ENCODE data around the gene KITLG. TPM values are rescaled to one million over a fixed set of nuclear protein-coding genes. Genes with fewer than 3 reads are reported as not detected.
"Not testable (repeated sequence)": the region's sequence is repeated elsewhere in the genome, so short reads cannot be mapped to it uniquely, and the experiment has no call there.

Gene KITLG
- total RNA-seq, 1 donor from 2014 or later: 0.16 TPM

GRCh38 chr12:88496429-88496828 is 83.8 kb downstream of the KITLG start:
- intact Hi-C loops (cut with micrococcal nuclease): no loop called here

GRCh38 chr12:88495031-88495430 is 85.2 kb downstream of the KITLG start:
- intact Hi-C loops (cut with micrococcal nuclease): no loop called here

- intact Hi-C loops (cut with micrococcal nuclease): no loop called here
Observed at GRCh38 chr12:88494520-88494919, 85.8 kb downstream of the KITLG start.

GRCh38 chr12:88493636-88494035 is 86.6 kb downstream of the KITLG start:
- intact Hi-C loops (cut with micrococcal nuclease): no loop called here

- intact Hi-C loops (cut with micrococcal nuclease): no loop called here
Observed at GRCh38 chr12:88490425-88490824, 89.8 kb downstream of the KITLG start.

- intact Hi-C loops (cut with micrococcal nuclease): no loop called here
Observed at GRCh38 chr12:88472775-88473174, 107.5 kb downstream of the KITLG start.

GRCh38 chr12:88472248-88472647 is 108.0 kb downstream of the KITLG start:
- intact Hi-C loops (cut with micrococcal nuclease): no loop called here

GRCh38 chr12:88471331-88472045 is 108.8 kb downstream of the KITLG start:
- intact Hi-C loops (cut with micrococcal nuclease): no loop called here

GRCh38 chr12:88469154-88469553 is 111.1 kb downstream of the KITLG start:
- intact Hi-C loops (cut with micrococcal nuclease): no loop called here

- intact Hi-C loops (cut with micrococcal nuclease): no loop called here
Observed at GRCh38 chr12:88468581-88468980, 111.7 kb downstream of the KITLG start.

GRCh38 chr12:88466708-88467107 is 113.6 kb downstream of the KITLG start:
- intact Hi-C loops (cut with micrococcal nuclease): not testable (repeated sequence)

- intact Hi-C loops (cut with micrococcal nuclease): no loop called here
Observed at GRCh38 chr12:88458327-88458726, 121.9 kb downstream of the KITLG start.

- intact Hi-C loops (cut with micrococcal nuclease): no loop called here
Observed at GRCh38 chr12:88453323-88453722, 126.9 kb downstream of the KITLG start.

GRCh38 chr12:88451205-88451604 is 129.1 kb downstream of the KITLG start:
- intact Hi-C loops (cut with micrococcal nuclease): no loop called here

GRCh38 chr12:88450136-88450535 is 130.1 kb downstream of the KITLG start:
- intact Hi-C loops (cut with micrococcal nuclease): no loop called here

GRCh38 chr12:88448337-88448915 is 131.8 kb downstream of the KITLG start:
- intact Hi-C loops (cut with micrococcal nuclease): no loop called here

GRCh38 chr12:88445705-88446394 is 134.4 kb downstream of the KITLG start:
- intact Hi-C loops (cut with micrococcal nuclease): no loop called here

- intact Hi-C loops (cut with micrococcal nuclease): no loop called here
Observed at GRCh38 chr12:88444481-88444880, 135.8 kb downstream of the KITLG start.
